Measurements from ENCODE around the gene ZNF837. TPM values are rescaled to one million over a fixed set of nuclear protein-coding genes. Genes with fewer than 3 reads are reported as not detected.
"Not testable (repeated sequence)": the region's sequence is repeated elsewhere in the genome, so short reads cannot be mapped to it uniquely, and the experiment has no call there.

ZNF837 gene
- polyA plus RNA-seq (2012; ENCODE audit: missing spikeins), result not detected

DNA sequence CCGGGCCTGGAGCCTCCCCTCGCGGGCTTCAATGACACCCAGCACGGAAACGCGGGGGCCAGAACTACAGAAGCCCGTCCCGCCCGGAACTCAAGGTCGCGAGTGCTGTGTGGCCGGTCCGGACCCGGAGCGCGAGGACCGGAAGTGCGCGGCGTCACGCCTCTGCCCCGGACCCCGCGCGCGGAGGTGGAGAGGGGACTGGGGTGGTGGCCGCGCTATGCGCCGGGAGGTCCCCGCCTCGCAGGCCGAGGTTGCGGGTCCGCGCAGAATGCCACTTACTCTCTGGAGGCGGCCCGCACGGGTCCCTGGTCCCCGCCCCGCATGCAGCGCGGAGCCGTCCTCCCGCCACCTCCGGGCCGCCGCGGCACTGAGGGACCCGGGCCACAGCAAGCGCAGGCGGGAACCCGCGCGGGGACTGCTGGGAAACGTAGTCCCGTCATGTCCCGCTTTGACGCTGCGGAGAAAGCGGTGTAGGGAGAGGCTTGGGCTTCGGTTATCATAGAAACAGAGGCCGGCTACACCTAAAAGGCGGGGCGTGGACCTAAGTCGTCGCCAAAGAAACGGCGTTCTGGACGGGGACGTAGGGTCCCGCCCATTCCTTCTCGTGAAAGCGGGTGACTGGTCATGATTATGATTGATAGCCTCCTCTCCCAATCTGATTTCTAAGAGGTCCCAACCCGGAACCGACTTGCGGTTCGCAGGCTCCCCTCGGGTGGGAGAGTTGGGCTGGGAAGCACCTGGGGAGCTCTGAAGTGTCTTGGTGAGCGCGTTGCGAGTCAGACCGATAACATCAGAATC lies at the start of gene ZNF837:
TSS of gene ZNF837 (minus strand) at position 369 of the 798 bp plus-strand sequence. CDS start 11,698 bp downstream, outside the sequence.
- peak; percentile 94 for DNase-seq (ENCODE audit: insufficient read length)
- FAIRE-seq, result peak; percentile 98
- TF ChIP-seq POLR2AphosphoS5 (IDR thresholded peaks at IDR 0.05; ENCODE audit: low read depth, low read length) (peak; percentile 77), POLR2A (IDR thresholded peaks at IDR 0.05; ENCODE audit: low read depth, low read length) (peak; percentile 82; the same call in 1 of the 2 replicates), TAF1 (IDR thresholded peaks at IDR 0.05; ENCODE audit: borderline replicate concordance, low read depth, low read length) (peak; percentile 87)

DNA sequence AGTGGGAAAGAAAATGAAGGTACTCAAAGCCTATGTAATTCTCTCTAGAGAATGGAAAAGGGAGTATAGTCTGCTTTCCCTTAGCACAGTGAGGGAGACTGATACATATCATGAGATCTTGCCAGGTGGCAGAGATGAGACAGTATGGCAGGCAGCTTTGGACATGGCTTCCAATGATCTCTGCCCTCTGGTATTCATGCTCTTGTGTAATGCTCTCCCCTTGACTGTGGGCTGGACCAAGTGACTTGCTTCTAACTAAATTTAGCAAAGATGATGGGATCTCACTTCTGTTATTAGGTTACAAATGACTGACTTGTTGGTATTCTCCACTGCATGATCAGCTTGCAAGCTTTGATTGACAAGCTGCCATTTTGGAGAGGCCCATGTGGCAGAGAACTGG lies 48.9 kb upstream of the ZNF837 start:
- no peak for TF ChIP-seq TAF1 (IDR thresholded peaks at IDR 0.05; ENCODE audit: borderline replicate concordance, low read depth, low read length)
- DNase-seq (ENCODE audit: insufficient read length) (no peak), FAIRE-seq (no peak)

DNA sequence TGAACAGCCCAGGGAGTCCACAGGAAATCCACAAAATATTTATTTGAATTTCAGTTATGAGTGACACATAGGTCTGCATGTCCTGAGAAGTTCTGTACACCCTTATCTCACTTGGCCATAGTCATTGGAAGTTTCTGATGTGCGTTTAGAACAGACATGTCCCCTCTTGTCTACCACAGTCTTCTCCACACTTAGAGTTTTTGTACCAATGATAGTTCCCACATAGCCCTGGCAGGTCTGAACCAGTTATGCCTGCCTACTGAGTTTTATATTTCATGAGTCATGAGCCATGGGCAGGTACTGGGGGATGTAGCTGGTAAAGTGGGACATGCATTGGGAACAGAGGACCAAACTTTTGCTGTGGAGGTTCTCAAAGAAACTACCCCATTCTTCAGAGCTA lies 47.8 kb upstream of the ZNF837 start:
- TF ChIP-seq TAF1 (IDR thresholded peaks at IDR 0.05; ENCODE audit: borderline replicate concordance, low read depth, low read length) (no peak), POLR2A (IDR thresholded peaks at IDR 0.05; ENCODE audit: low read depth, low read length) (no peak), POLR2AphosphoS5 (IDR thresholded peaks at IDR 0.05; ENCODE audit: low read depth, low read length) (no peak)
- FAIRE-seq, result no peak
- no peak for DNase-seq (ENCODE audit: insufficient read length)

DNA sequence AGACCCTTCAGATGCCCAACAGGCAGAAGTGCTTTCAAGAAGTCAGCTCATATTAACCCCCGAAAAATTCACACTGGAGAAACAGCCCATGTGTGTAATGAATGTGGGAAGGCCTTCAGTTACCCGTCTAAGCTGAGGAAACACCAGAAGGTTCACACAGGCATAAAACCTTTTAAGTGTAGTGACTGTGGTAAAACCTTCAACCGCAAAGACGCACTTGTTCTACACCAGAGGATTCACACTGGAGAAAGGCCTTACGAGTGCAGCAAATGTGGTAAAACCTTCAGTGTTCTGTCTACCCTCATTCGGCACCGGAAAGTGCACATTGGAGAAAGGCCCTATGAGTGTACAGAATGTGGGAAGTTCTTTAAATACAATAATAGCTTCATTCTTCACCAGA lies 36.2 kb upstream of the ZNF837 start:
- FAIRE-seq (no peak), DNase-seq (ENCODE audit: insufficient read length) (no peak)
- TF ChIP-seq POLR2AphosphoS5 (IDR thresholded peaks at IDR 0.05; ENCODE audit: low read depth, low read length), result no peak
- no peak for TF ChIP-seq TAF1 (IDR thresholded peaks at IDR 0.05; ENCODE audit: borderline replicate concordance, low read depth, low read length)
- no peak for TF ChIP-seq POLR2A (IDR thresholded peaks at IDR 0.05; ENCODE audit: low read depth, low read length)

DNA sequence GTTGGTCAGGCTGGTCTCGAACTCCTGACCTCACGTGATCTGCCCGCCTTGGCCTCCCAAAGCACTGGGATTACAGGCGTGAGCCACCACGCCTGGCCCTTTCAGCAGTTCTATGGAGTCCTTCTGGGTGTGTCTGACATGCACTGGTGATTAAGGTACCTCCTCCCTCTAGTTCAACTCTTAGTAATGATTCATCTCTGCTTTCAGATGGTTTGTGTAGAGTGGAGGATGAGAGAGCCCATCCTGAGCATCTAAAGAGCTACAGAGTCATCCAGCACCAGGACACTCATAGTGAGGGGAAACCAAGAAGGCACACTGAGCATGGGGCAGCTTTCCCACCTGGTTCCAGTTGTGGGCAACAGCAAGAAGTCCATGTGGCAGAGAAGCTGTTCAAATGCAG lies 35.8 kb upstream of the ZNF837 start:
- DNase-seq (ENCODE audit: insufficient read length) (no peak), FAIRE-seq (no peak)
- TF ChIP-seq TAF1 (IDR thresholded peaks at IDR 0.05; ENCODE audit: borderline replicate concordance, low read depth, low read length), result no peak

DNA sequence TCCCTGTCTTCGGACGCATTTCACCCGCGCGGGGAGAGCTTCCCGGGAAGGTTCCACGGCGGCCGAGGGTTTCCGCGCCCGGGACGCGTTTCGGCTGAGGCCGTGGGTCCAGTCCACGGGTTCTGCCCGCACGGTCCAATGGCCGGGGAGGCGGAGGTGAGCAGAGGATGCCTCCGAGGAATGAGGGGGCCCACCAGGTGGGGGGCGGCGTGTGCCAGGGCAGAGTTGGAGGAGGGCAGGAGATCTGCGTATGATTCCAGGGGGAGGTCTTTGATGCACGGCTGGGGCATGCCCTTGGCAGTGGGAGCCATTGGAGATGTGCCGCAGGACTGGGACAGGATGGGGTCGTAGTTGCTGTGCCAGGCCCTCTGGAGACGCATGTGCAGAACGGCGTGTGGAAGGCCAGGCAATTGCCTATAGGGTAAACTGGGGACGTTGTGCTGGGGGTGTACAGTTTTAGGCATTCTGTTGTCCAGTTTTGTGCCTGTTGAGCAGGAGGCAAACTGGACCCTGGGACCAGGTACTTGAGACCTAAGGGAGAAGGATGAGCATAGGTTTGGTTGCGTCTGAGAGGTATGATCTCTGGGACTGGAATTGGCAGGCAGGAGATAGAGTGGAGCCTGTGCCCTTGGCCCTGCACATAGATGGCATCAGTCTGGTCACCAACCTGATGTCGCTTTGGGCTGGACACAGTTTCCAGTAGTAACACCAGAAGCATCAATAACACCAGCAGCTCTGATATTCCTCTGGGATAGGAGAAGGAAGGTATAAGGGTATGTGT lies 28.4 kb upstream of the ZNF837 start:
- DNase-seq (ENCODE audit: insufficient read length) (no peak), FAIRE-seq (no peak)
- TF ChIP-seq TAF1 (IDR thresholded peaks at IDR 0.05; ENCODE audit: borderline replicate concordance, low read depth, low read length), result no peak
- TF ChIP-seq POLR2AphosphoS5 (IDR thresholded peaks at IDR 0.05; ENCODE audit: low read depth, low read length), result no peak
- TF ChIP-seq POLR2A (IDR thresholded peaks at IDR 0.05; ENCODE audit: low read depth, low read length), result no peak

DNA sequence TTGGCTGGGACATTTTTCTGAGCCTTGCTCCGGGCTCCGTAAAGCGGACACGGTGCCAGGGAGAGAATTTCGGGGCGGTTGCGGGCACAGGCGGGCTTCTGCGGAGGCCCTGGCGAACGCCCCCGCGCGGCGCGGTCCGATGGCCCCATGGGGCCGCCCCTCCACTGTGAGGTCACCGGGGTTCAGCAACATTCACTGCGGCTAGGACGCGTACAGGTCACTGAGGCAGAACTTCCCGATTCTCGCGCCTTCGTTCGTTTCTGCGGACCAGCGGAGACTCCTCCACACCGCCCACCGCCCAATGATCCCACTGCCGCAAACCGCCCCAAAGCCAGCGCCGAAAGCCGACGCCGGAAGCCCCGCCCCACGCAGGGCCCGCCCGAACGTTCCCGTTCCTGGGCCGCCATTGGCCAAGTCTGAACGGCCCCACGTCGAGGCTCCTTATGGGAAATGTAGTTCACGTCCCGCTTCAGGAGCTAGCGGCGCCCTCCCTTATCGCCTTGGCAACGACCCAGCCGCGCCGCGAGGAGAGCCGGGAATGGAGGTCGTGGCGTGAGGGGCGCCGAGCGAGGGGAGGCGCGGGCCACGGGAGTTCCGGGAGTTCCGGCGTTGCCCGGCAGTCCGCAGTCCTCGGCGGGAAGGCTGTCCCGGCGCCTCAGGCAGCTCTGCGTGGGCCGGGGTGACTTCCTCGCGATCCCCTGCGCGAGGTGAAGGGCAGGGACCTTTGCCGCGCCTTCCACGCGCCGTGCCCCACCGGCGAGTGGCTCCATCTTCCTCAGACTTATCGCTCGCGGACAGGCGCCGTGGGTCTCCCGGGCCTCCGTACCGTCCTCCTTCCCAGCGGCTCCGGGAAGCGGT lies 27.6 kb upstream of the ZNF837 start, which contains the start of gene ZNF584:
TSS of gene ZNF584 (plus strand) at position 498 of the 858 bp plus-strand sequence. CDS start 499 bp downstream, outside the sequence.
- TF ChIP-seq POLR2AphosphoS5 (IDR thresholded peaks at IDR 0.05; ENCODE audit: low read depth, low read length) (peak; percentile 83), POLR2A (IDR thresholded peaks at IDR 0.05; ENCODE audit: low read depth, low read length) (peak; percentile 91), TAF1 (IDR thresholded peaks at IDR 0.05; ENCODE audit: borderline replicate concordance, low read depth, low read length) (peak; percentile 58; the same call in 1 of the 2 replicates)
- DNase-seq (ENCODE audit: insufficient read length) (peak; percentile 95), FAIRE-seq (peak; percentile 93)

DNA sequence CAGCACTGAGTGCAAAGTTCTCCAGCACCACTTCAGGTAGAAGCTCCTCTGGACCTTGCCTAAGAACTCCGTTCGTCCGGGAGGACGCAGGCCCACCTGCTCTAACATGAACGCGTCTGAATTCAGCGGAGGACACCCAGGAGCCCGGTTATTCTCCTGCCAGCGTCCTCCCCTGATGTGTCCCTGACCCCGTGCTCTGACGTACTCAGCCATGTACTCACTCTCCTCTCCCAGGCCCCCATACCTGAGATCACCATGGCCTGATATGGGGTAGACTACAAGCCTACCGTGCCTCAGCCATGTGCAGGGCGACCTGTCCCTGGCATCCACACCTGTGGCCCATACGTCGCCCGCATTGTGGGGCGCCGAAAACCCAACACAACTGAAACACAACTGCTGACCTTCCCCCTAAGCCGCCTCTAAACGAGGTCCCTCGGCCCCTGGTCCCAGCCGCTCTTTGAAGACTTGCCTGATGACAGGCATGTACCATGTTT lies 26.9 kb upstream of the ZNF837 start:
- TF ChIP-seq TAF1 (IDR thresholded peaks at IDR 0.05; ENCODE audit: borderline replicate concordance, low read depth, low read length) (no peak), POLR2AphosphoS5 (IDR thresholded peaks at IDR 0.05; ENCODE audit: low read depth, low read length) (no peak), POLR2A (IDR thresholded peaks at IDR 0.05; ENCODE audit: low read depth, low read length) (no peak)
- DNase-seq (ENCODE audit: insufficient read length) (no peak), FAIRE-seq (no peak)

DNA sequence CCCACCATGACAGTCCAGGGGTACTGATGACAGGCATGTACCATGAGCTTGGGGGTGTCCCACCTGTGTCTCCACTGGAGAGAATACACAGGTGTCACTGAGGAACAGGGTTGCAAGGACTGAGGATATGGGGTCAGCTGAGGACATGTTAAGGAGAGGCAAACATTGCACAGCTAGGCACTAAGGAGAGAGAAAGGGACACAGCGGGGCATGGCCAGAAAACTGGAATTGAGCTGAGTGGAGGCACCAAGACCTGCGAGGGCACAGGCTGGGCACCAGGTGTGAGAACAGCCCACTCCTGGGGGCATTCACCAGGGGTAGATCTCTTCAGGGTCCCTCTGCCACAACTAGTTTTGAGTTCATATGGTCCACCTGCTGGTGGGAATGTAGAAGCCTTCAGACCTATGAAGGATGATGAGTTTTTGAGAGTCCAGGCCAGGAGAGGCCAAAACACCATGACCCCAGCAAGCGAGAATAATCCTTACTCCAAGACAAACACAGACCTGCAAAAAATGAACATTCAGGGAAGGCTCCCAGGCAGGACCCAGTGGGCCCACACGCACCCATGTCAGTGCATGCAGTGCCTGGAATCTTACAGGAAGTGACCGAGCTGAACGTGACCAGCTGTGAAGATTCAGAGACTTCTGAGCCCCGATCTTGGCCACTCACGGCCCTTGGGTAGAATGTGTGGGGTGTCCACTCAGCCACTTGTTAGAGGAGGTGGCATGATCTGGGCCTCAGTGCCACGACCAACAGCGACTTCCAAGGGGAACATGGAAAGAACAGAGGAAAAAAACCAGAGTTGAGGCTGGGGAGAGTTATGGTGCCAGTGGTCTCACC lies 26.2 kb upstream of the ZNF837 start:
- FAIRE-seq (no peak), DNase-seq (ENCODE audit: insufficient read length) (no peak)
- no peak for TF ChIP-seq TAF1 (IDR thresholded peaks at IDR 0.05; ENCODE audit: borderline replicate concordance, low read depth, low read length)
- no peak for TF ChIP-seq POLR2A (IDR thresholded peaks at IDR 0.05; ENCODE audit: low read depth, low read length)
- TF ChIP-seq POLR2AphosphoS5 (IDR thresholded peaks at IDR 0.05; ENCODE audit: low read depth, low read length), result no peak

DNA sequence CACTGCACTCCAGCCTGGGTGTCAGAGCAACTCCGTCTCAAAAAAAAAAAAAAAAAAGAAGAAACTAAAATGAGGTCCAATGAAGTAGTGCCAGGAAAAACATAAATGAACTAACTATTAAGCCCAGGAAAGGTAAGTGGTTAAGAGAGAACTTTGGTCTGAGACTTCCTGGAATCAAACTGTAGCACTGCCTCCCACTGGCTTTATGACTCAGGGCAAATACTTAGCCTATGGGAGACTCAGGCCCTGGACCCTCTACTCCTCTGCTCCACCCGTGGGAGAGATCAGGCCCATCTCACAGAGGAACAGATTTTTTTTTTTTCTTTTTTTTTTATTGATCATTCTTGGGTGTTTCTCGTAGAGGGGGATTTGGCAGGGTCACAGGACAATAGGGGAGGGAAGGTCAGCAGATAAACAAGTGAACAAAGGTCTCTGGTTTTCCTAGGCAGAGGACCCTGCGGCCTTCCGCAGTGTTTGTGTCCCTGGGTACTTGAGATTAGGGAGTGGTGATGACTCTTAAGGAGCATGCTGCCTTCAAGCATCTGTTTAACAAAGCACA lies 23.2 kb upstream of the ZNF837 start:
- not testable (repeated sequence) for DNase-seq (ENCODE audit: insufficient read length); FAIRE-seq

All from GM12892 (cell line).